Ishikawa (cell line): ENCODE measurements around the gene PXT1.

ENCODE experiments used
- CEBPB ChIP-seq: IDR thresholded peaks from 2 replicates; pipeline ENCODE4 v1.6.1; 2012
- CREB1 ChIP-seq: IDR thresholded peaks from 2 replicates; pipeline ENCODE4 v1.6.1; 2012; ENCODE audit warnings: low read depth
- EGR1 ChIP-seq: IDR thresholded peaks from 2 replicates; pipeline ENCODE4 v1.6.1; 2012
- EP300 ChIP-seq: IDR thresholded peaks from 2 replicates; pipeline ENCODE4 v1.6.1; 2012; ENCODE audit warnings: borderline replicate concordance
- FOXM1 ChIP-seq: IDR thresholded peaks from 2 replicates; pipeline ENCODE4 v1.6.1; 2012; ENCODE audit warnings: low read depth, borderline replicate concordance
- NFIC ChIP-seq: IDR thresholded peaks from 2 replicates; pipeline ENCODE4 v1.6.1; 2012
- RAD21 ChIP-seq: IDR thresholded peaks from 2 replicates; pipeline ENCODE4 v1.6.1; 2012; ENCODE audit warnings: low read depth
- TAF1 ChIP-seq: IDR thresholded peaks from 2 replicates; pipeline ENCODE4 v1.6.1; 2012; ENCODE audit warnings: low read depth, mild to moderate bottlenecking
- TCF12 ChIP-seq: IDR thresholded peaks from 2 replicates; pipeline ENCODE4 v1.6.1; 2012; ENCODE audit warnings: low read depth
- TEAD4 ChIP-seq: IDR thresholded peaks from 2 replicates; pipeline ENCODE4 v1.6.1; 2012
- YY1 ChIP-seq: IDR thresholded peaks from 2 replicates; pipeline ENCODE4 v1.6.1; 2012; ENCODE audit warnings: low read depth
- ZBTB7A ChIP-seq: IDR thresholded peaks from 2 replicates; pipeline ENCODE4 v1.6.1; 2012; ENCODE audit warnings: low read depth
- TF ChIP-seq, protein P1 (sequence below): IDR thresholded peaks from 2 replicates; pipeline ENCODE4 v1.6.1; 2012; ENCODE audit warnings: low read depth, mild to moderate bottlenecking
- TF ChIP-seq, protein P2 (sequence below): IDR thresholded peaks from 2 replicates; pipeline ENCODE4 v1.6.1; 2012
- TF ChIP-seq, protein P3 (sequence below): IDR thresholded peaks from 2 replicates; pipeline ENCODE4 v1.6.1; 2012

PXT1 gene

GRCh38 chr6:36375644-36376155 lies 67.0 kb downstream of the PXT1 start:
- no peak for TF ChIP-seq CEBPB
- no peak for TF ChIP-seq RAD21
- no peak for TF ChIP-seq TCF12
- TF ChIP-seq TAF1, result no peak
- TF ChIP-seq, protein P1, sequence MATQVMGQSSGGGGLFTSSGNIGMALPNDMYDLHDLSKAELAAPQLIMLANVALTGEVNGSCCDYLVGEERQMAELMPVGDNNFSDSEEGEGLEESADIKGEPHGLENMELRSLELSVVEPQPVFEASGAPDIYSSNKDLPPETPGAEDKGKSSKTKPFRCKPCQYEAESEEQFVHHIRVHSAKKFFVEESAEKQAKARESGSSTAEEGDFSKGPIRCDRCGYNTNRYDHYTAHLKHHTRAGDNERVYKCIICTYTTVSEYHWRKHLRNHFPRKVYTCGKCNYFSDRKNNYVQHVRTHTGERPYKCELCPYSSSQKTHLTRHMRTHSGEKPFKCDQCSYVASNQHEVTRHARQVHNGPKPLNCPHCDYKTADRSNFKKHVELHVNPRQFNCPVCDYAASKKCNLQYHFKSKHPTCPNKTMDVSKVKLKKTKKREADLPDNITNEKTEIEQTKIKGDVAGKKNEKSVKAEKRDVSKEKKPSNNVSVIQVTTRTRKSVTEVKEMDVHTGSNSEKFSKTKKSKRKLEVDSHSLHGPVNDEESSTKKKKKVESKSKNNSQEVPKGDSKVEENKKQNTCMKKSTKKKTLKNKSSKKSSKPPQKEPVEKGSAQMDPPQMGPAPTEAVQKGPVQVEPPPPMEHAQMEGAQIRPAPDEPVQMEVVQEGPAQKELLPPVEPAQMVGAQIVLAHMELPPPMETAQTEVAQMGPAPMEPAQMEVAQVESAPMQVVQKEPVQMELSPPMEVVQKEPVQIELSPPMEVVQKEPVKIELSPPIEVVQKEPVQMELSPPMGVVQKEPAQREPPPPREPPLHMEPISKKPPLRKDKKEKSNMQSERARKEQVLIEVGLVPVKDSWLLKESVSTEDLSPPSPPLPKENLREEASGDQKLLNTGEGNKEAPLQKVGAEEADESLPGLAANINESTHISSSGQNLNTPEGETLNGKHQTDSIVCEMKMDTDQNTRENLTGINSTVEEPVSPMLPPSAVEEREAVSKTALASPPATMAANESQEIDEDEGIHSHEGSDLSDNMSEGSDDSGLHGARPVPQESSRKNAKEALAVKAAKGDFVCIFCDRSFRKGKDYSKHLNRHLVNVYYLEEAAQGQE, result no peak
- TF ChIP-seq, protein P2, sequence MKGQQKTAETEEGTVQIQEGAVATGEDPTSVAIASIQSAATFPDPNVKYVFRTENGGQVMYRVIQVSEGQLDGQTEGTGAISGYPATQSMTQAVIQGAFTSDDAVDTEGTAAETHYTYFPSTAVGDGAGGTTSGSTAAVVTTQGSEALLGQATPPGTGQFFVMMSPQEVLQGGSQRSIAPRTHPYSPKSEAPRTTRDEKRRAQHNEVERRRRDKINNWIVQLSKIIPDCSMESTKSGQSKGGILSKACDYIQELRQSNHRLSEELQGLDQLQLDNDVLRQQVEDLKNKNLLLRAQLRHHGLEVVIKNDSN, result no peak
- no peak for TF ChIP-seq FOXM1
- TF ChIP-seq TEAD4, result no peak
- TF ChIP-seq EGR1, result no peak
- TF ChIP-seq YY1, result no peak
- TF ChIP-seq NFIC, result no peak
- TF ChIP-seq EP300, result no peak
- TF ChIP-seq, protein P3, sequence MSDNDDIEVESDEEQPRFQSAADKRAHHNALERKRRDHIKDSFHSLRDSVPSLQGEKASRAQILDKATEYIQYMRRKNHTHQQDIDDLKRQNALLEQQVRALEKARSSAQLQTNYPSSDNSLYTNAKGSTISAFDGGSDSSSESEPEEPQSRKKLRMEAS, result no peak
- no peak for TF ChIP-seq CREB1
- TF ChIP-seq ZBTB7A, result no peak

- TF ChIP-seq NFIC (no peak), CEBPB (no peak), ZBTB7A (no peak), TAF1 (no peak), TEAD4 (no peak), TCF12 (no peak), YY1 (no peak), RAD21 (no peak), FOXM1 (no peak), EP300 (no peak), EGR1 (no peak)
- TF ChIP-seq, protein P1, result no peak
- TF ChIP-seq, protein P3, result no peak
Observed at GRCh38 chr6:36374972-36375371, 67.7 kb downstream of the PXT1 start.

DNA sequence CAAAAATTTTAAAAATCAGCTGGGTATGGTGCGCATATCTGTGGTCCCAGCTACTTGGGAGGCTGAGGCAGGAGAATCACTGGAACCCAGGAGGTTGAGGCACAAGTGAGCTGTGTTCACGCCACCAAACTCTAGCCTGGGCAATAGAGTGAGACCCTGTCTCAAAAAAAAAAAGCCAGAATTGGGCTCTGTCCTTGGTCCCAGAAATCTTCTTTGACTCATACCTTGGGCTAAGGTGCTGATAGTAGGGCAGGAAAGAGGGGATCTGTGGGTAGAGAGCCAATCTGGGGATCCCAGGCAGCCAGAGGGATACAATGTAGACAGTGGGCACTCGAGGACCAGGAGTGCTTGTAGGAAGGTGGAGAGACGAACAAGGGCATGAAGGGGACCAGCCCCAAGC lies 68.5 kb downstream of the PXT1 start:
- TF ChIP-seq NFIC, result no peak
- TF ChIP-seq, protein P1, result peak; percentile 53

- TF ChIP-seq FOXM1, result no peak
- no peak for TF ChIP-seq YY1
- TF ChIP-seq CREB1, result no peak
- no peak for TF ChIP-seq EGR1
- TF ChIP-seq TCF12, result no peak
- no peak for TF ChIP-seq NFIC
- TF ChIP-seq, protein P1, result no peak
- TF ChIP-seq, protein P3, result no peak
- no peak for TF ChIP-seq CEBPB
- TF ChIP-seq TAF1, result no peak
- no peak for TF ChIP-seq RAD21
- TF ChIP-seq TEAD4, result no peak
Observed at GRCh38 chr6:36373368-36374019, 69.2 kb downstream of the PXT1 start.
